ENCODE data around the gene FRMD8.

GRCh38 chr11:65419460-65419771, 33.0 kb downstream of the FRMD8 start:
- TF ChIP-seq CTCF (IDR thresholded peaks at IDR 0.05), result no peak
- TF ChIP-seq POLR2A (IDR thresholded peaks at IDR 0.05), result no peak
